Neural cell (in vitro differentiated cells): Measurements from ENCODE around the gene SLC9B1. TPM values are rescaled to one million over a fixed set of nuclear protein-coding genes. Genes with fewer than 3 reads are reported as not detected.

Experiments
- H2AFZ ChIP-seq: fragments of 200-600, 300-800 bp; sonication (generic), shearing (Covaris generic); 2 replicates; pipeline ENCODE4 v1.6.0; 2014; ENCODE audit warnings: low read depth, mild to moderate bottlenecking, antibody characterized with exemption, low read length, moderate library complexity
- H3F3A ChIP-seq: fragments of 200-600 bp; shearing (Covaris generic); 2 replicates; pipeline ENCODE4 v1.6.1; 2016; ENCODE audit warnings: mild to moderate bottlenecking, moderate library complexity, mixed read lengths, antibody characterized with exemption, low read length; ENCODE audit not compliant: insufficient read depth, poor library complexity, severe bottlenecking
- H3K27ac ChIP-seq: fragments of 200-600, 300-800 bp; sonication (generic), shearing (Covaris generic); 2 replicates; pipeline ENCODE4 v1.5.1; 2014; ENCODE audit warnings: mild to moderate bottlenecking, low read length, moderate library complexity
- H3K27me3 ChIP-seq: fragments of 300-800, 200-600 bp; sonication (generic), shearing (Covaris generic); 2 replicates; pipeline ENCODE4 v1.6.0; 2014; ENCODE audit warnings: mild to moderate bottlenecking, low read depth, low read length, moderate library complexity; ENCODE audit not compliant: insufficient read depth
- H3K36me3 ChIP-seq: fragments of 300-800, 200-600 bp; sonication (generic), shearing (Covaris generic); 2 replicates; pipeline ENCODE4 v1.5.1; 2014; ENCODE audit warnings: mild to moderate bottlenecking, antibody characterized with exemption, low read length, moderate library complexity; ENCODE audit not compliant: insufficient read depth
- H3K4me2 ChIP-seq: fragments of 300-800, 200-600 bp; sonication (generic), shearing (Covaris generic); 2 replicates; pipeline ENCODE4 v1.6.0; 2014; ENCODE audit warnings: mild to moderate bottlenecking, low read length
- H3K4me3 ChIP-seq: fragments of 300-800, 200-600 bp; sonication (generic), shearing (Covaris generic); 2 replicates; pipeline ENCODE4 v1.5.1; 2014; ENCODE audit warnings: mild to moderate bottlenecking, low read length, moderate library complexity
- H3K79me2 ChIP-seq: fragments of 200-600 bp; shearing (Covaris generic); replicated peaks from 2 replicates; pipeline ENCODE4 v1.6.0; 2014; ENCODE audit warnings: mild to moderate bottlenecking, low read length, moderate library complexity; ENCODE audit not compliant: insufficient read depth
- H3K9ac ChIP-seq: fragments of 300-800, 200-600 bp; sonication (generic), shearing (Covaris generic); 2 replicates; pipeline ENCODE4 v1.6.1; 2016; ENCODE audit warnings: mild to moderate bottlenecking, low read length, mixed read lengths
- H3K9me2 ChIP-seq: fragments of 200-600 bp; shearing (Covaris generic); 2 replicates; pipeline ENCODE4 v1.6.1; 2016; ENCODE audit warnings: mild to moderate bottlenecking, low read length, mixed read lengths; ENCODE audit not compliant: insufficient read depth
- H3K9me3 ChIP-seq: fragments of 200-600, 300-800 bp; sonication (generic), shearing (Covaris generic); 2 replicates; pipeline ENCODE4 v1.6.1; 2016; ENCODE audit warnings: mild to moderate bottlenecking, mixed run types, low read length, moderate library complexity, mixed read lengths
- H4K20me1 ChIP-seq: fragments of 200-600 bp; shearing (Covaris generic); 2 replicates; pipeline ENCODE4 v1.6.1; 2016; ENCODE audit warnings: mild to moderate bottlenecking, mixed run types; ENCODE audit not compliant: insufficient read depth
- EP300 ChIP-seq: fragments of 450-650 bp; conservative IDR thresholded peaks from 2 replicates; pipeline ENCODE4 v1.6.1; 2014; ENCODE audit warnings: antibody characterized with exemption, mild to moderate bottlenecking, moderate library complexity; ENCODE audit not compliant: poor library complexity, severe bottlenecking
- EZH2 ChIP-seq: fragments of 200-600, 300-800 bp; shearing (Covaris generic), sonication (generic); IDR thresholded peaks from 2 replicates; pipeline ENCODE4 v1.6.1; 2014; ENCODE audit warnings: antibody characterized with exemption, low read length, borderline replicate concordance, mild to moderate bottlenecking; ENCODE audit not compliant: insufficient read depth, poor library complexity, severe bottlenecking
- MXI1 ChIP-seq: fragments of 450-650 bp; conservative IDR thresholded peaks from 2 replicates; pipeline ENCODE4 v1.6.1; 2014; ENCODE audit warnings: antibody characterized with exemption, mild to moderate bottlenecking; ENCODE audit not compliant: poor library complexity, severe bottlenecking
- POLR2AphosphoS5 ChIP-seq: IDR thresholded peaks from 2 replicates; pipeline ENCODE4 v1.6.1; 2012
- RAD21 ChIP-seq: fragments of 450-650 bp; conservative IDR thresholded peaks from 2 replicates; pipeline ENCODE4 v1.6.1; 2014; ENCODE audit warnings: antibody characterized with exemption, mild to moderate bottlenecking, moderate library complexity
- REST ChIP-seq: IDR thresholded peaks from 2 replicates; pipeline ENCODE4 v1.6.1; 2012; ENCODE audit warnings: borderline replicate concordance
- SMC3 ChIP-seq: fragments of 450-650 bp; conservative IDR thresholded peaks from 2 replicates; pipeline ENCODE4 v1.6.1; 2014; ENCODE audit warnings: antibody characterized with exemption, mild to moderate bottlenecking, moderate library complexity; ENCODE audit not compliant: poor library complexity
- TAF1 ChIP-seq: IDR thresholded peaks from 2 replicates; pipeline ENCODE4 v1.6.1; 2012; ENCODE audit warnings: low read depth
- polyA plus RNA-seq: library from polyadenylated mRNA; depleted of rRNA; stranded (reverse); fragments of >200 nt; gene quantifications from 2 replicates; pipeline ENCODE4 v1.2.3, GENCODE V29; 2014
- TF ChIP-seq, protein P1 (sequence below): fragments of 450-650 bp; IDR thresholded peaks from 2 replicates; pipeline ENCODE4 v1.5.1; 2014; ENCODE audit warnings: antibody characterized with exemption, mild to moderate bottlenecking, moderate library complexity; ENCODE audit not compliant: poor library complexity, severe bottlenecking

Gene SLC9B1
- polyA plus RNA-seq, 1 donor from 2014 or later = not detected

- Histone ChIP-seq H3K79me2 (no peaks in the 10 kb centered on the region), H3K27me3 (no peaks in the 10 kb centered on the region), H3K4me2 (no peak overlapping the region), H3K36me3 (peaks cover 4% of the 10 kb centered on the region), H3K9me2 (no peaks in the 10 kb centered on the region), H3K27ac (no peak overlapping the region), H3K9me3 (peaks cover 3% of the 10 kb centered on the region), H4K20me1 (no peaks in the 10 kb centered on the region), H3K4me3 (no peak overlapping the region), H2AFZ (no peak overlapping the region), H3F3A (no peaks in the 10 kb centered on the region), H3K9ac (no peak overlapping the region)
- TF ChIP-seq RAD21 (no peak), SMC3 (no peak), TAF1 (no peak), EZH2 (no peak), MXI1 (no peak), POLR2AphosphoS5 (no peak), REST (no peak), EP300 (no peak)
- TF ChIP-seq, protein P1, sequence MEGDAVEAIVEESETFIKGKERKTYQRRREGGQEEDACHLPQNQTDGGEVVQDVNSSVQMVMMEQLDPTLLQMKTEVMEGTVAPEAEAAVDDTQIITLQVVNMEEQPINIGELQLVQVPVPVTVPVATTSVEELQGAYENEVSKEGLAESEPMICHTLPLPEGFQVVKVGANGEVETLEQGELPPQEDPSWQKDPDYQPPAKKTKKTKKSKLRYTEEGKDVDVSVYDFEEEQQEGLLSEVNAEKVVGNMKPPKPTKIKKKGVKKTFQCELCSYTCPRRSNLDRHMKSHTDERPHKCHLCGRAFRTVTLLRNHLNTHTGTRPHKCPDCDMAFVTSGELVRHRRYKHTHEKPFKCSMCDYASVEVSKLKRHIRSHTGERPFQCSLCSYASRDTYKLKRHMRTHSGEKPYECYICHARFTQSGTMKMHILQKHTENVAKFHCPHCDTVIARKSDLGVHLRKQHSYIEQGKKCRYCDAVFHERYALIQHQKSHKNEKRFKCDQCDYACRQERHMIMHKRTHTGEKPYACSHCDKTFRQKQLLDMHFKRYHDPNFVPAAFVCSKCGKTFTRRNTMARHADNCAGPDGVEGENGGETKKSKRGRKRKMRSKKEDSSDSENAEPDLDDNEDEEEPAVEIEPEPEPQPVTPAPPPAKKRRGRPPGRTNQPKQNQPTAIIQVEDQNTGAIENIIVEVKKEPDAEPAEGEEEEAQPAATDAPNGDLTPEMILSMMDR = no peak
These were observed 1.6 kb upstream of the SLC9B1 start for GRCh38 chr4:103021120-103021519.

GRCh38 chr4:103018391-103019307 lies 856 bp downstream of the SLC9B1 start:
- TF ChIP-seq REST (no peak), RAD21 (no peak), POLR2AphosphoS5 (no peak), TAF1 (no peak), EZH2 (no peak), EP300 (no peak), SMC3 (no peak), MXI1 (no peak)
- TF ChIP-seq, protein P1 = no peak
- Histone ChIP-seq H3K27ac (no peak overlapping the region), H3K4me2 (no peak overlapping the region), H2AFZ (no peak overlapping the region), H3K9me2 (no peaks in the 10 kb centered on the region), H3K9ac (no peak overlapping the region), H3K36me3 (peaks cover 4% of the 10 kb centered on the region), H3K9me3 (peaks cover 3% of the 10 kb centered on the region), H4K20me1 (no peaks in the 10 kb centered on the region), H3F3A (no peaks in the 10 kb centered on the region), H3K27me3 (no peaks in the 10 kb centered on the region), H3K79me2 (no peaks in the 10 kb centered on the region), H3K4me3 (no peak overlapping the region)
